ENCODE measurements around the gene HOMER1. TPM values are rescaled to one million over a fixed set of nuclear protein-coding genes. Genes with fewer than 3 reads are reported as not detected.

The HOMER1 gene
- total RNA-seq, 1 donor from 2014 or later = 1.7 TPM

DNA sequence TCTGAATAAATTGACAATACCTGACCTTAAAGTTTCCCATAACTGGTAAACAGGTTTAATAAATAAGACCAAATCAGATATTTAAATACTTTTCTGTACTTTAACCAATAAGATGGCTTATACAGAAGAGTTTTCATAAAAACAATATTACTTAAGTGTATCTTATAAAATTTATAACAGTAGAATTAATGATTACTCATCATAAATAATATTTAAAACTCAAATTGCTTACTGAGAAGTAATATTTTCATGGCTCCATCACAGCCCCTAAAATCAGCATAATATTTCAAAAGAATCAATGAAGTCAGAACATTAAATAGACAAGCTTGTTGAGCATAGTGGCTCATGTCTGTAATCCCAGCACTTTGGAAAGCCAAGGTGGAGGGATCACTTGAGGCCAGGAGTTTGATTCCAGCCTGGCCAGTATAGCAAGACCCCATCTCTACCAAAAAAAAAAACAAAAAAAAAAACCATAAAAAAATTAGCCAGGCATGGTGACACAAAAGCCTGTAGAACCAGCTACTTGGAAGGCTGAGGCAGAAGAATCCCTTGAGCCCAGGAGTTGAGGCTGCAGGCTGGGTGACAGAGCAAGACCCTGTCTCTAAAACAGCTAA lies 23.5 kb downstream of the HOMER1 start:
- DNase-seq (ENCODE audit: low read depth, low spot score) = no peak

DNA sequence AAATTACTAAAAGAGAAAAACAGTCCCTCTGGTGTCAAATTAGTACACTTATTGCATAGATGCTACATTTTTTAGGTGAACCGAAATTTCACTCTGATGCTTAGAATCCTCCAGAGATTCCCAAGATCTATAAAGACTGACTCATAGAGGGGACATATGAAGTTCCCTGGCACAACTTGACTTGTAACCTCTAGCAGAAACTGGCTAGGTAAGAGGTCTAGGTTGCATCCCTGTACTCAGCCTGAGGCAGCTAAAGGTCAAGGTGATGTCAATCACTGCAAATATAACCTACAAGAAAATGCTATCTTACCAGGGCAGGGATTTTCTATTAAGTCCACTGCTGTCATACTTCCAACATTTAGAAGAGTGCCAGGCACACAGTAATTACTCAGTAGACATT lies 24.2 kb downstream of the HOMER1 start:
- no peak for DNase-seq (ENCODE audit: low read depth, low spot score)

DNA sequence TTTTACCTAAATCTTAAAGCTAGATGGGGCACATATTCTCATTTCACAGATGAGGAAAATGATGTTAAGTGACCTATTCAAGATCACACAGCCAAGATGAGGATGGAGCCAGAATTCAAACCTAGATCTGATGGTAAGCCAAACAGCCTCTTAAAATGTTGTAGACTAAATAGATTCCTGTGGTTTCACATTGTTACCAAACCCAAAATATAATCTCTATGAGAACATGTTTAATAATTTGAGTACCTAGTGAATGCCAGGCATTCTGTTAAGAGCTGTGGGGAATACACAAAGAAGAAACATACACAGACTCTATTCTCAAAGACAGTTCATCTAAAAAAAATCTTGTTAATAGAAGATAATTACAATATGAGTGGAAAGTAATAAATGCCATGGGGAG lies 25.2 kb downstream of the HOMER1 start:
- no peak for DNase-seq (ENCODE audit: low read depth, low spot score)

DNA sequence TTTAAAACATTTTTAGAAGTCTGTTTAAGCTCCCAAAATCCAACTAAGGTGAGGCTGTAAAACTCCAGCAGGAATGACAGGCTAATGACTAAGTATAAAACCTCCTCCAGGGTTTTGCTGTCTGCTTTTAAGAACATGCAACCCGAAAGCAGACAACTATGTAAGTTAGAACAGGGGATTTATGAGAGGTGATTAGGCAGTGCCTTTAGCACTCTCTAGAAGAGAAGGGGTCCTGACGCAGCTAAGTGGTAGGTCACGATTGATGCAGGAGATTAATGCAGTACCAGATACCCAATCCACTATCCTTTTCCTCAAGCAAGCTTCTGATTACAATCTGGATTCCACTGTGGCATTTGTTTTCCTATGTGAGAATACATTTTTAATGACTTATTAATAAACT lies 25.9 kb downstream of the HOMER1 start:
- no peak for DNase-seq (ENCODE audit: low read depth, low spot score)

DNA sequence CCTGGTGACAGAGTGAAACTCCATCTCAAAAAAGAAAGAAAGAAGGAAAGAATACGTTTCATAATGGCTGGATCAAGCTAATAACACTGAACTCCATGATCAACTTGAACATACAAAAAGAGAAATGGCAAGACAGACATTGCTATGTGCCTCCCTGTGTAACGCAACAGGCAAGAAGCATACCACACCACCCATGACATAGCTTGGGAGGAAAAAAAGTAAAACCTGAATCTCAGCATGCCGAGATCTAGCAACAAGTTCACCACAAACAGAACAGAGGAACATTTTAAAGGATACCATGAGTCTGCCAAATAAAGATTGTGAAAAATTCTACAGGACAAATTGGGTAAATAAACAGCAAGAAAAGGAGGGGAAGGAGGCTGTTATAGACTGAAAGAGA lies 26.7 kb downstream of the HOMER1 start:
- DNase-seq (ENCODE audit: low read depth, low spot score) = no peak

DNA sequence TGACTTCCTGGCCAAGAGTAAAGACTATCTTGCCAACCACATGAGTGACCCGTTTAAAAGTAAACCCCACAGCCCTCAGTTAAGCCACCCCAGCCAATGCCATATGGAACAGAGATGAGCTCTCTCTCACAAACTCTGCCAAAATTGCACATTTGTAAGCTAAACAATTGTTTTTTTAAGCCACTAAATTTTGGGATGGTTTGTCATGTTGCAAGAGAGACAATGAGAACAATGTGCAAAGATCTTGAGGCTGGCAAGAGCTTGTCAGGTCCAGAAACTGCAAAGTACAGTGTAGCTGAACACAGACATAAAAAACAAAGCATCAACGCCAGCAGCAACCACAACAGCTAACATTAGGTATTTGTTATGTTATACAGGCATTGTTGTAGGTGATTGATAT lies 27.8 kb downstream of the HOMER1 start:
- no peak for DNase-seq (ENCODE audit: low read depth, low spot score)

DNA sequence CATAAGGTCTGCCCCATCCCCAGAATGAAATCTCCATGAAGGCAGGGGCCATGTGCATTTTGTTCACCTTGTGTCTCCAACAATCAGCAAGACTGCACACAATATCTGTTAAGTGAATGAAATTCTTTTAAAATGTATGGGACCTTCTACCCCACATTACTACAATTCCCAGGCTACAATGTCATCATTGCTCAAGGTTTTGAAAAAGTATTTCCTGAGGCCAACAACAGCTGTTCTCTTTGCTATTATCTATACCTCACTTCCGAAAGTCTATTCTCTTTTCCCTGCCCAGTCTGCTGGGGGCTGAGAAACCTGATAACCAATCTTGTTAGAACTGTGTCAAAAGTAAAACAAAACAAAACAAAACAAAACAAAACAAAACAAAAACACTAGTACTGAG lies 29.2 kb downstream of the HOMER1 start:
- DNase-seq (ENCODE audit: low read depth, low spot score) = no peak

DNA sequence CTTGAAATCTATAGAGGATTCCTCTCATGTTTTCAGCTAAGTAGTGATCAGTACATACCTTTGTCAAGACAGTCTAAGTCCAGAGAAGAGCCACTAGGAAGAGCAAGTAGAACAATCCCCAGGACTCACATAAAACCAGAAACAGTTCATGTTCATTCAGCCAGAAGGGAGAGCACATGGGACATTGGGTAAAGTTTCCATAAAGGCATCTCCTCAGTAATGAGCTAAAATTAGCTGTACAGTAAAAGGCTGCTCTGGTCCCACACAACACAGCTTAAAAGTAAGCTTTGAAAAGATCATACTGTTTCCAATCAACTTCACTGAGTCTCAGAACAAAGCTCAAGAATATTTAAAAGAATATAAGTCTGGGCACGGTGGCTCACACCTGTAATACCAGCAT lies 32.4 kb downstream of the HOMER1 start:
- no peak for DNase-seq (ENCODE audit: low read depth, low spot score)

DNA sequence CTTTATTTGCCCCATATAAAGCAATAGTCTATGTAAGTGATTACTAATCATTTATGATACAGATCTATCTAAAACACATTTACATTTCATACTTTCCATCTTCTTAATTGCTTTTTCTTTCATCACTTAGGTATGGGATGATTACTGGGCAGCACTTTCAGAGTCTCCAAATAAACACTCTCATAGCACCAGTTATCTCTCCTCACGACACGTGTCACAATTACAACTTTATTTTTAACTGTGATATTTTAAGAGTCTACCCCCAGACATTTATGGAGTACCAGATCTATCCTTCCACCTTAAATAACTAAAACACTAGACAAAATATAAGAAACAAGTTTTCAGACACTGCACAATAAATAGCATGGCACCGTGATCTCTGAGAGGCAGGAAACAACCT lies 32.9 kb downstream of the HOMER1 start:
- no peak for DNase-seq (ENCODE audit: low read depth, low spot score)

DNA sequence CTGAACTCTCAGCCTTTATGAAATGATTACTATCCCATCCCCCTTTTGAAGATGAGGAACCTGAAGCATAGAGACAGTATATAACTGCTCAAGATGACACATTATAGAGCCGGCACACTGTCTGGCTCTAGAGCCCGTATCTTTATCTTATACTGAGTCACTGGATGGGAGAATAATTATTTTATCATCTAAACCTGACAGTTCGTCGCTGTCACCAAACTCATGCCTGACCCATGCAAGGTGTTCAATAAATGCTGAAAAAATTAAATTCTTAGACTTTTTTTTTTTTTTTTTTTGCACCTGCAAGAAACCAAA lies 38.8 kb downstream of the HOMER1 start:
- no peak for DNase-seq (ENCODE audit: low read depth, low spot score)

DNA sequence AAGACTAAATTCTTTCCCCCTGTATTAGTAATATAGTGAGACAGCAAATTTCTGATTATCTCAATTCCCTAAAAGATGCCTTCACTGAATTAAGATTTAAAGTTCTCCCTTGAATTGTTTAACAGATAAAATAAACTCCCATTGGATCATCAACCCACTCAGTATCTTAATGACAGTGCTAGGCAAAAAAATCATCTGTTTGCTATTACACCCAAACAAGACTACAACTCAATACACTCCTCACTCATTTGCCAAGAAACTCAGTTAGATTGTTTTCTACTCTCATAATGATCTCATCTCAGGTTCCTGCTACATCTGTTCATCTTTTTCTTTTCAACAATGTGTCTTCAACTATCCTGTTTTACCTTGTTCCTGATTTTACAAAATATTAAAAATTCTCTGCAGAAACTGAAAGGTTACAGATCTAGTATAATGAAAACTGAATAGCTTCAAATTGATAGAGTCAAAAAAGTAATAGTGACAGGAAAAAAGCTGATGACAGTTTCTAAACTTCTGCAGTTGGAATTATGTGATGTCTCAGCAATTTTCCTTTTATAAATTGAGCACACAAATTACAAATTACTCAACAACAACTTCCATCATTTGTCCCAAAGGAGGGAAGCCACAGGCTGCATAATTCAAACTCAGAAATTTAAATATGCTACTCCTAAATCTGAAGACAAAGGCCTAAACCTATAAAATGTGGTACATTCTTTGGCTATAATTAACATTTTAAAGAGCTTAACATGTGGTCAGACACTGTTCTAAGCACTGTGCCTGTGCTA lies 39.4 kb downstream of the HOMER1 start:
- no peak for DNase-seq (ENCODE audit: low read depth, low spot score)

DNA sequence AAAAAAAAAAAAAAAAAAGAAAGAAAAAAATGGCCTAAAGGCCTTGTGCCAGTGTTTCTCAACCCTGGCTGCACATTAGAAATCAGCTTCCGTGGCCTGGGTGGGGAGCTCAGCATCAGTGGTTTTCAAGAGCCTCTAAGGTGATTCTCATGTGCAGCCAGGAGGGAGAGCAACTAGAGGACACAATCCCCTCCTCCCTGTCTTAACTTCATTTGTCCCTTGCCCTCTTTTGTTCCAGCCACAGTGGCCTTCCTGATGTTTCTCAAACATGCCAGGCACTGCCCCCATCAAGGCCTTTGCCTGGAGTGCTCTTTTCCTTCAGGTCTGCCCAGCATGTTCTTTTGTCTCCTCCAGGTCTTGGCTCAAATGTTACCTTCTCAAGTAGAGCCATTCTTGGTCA lies 42.4 kb downstream of the HOMER1 start:
- DNase-seq (ENCODE audit: low read depth, low spot score) = no peak

DNA sequence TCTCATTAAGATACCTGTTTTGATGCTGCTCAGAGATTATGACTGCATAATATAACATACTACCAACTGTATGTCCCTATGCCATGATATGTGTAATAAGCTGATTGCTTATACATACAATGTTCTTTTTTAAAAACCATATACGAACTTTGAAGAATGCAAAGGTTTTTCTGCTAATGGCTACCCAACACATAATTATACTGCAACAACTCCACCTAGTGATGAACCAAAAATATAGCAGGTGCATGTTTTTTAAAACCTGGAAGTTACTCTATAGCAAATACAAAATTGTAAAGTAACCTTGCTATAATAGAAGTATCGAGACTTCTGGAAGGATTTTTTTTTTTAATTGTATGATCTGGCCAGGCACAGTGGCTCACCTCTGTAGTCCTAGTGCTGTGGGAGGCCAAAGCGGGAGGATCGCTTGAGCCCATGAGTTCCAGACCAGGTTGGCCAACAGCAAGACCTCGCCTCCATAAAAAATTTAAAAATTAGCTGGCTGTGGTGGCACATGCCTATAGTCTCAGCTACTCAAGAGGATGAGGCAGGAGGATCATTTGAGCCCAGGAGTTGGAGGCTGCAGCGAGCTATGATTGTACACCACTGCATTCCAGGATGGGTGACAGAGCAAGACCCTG lies 49.1 kb downstream of the HOMER1 start:
- no peak for DNase-seq (ENCODE audit: low read depth, low spot score)

DNA sequence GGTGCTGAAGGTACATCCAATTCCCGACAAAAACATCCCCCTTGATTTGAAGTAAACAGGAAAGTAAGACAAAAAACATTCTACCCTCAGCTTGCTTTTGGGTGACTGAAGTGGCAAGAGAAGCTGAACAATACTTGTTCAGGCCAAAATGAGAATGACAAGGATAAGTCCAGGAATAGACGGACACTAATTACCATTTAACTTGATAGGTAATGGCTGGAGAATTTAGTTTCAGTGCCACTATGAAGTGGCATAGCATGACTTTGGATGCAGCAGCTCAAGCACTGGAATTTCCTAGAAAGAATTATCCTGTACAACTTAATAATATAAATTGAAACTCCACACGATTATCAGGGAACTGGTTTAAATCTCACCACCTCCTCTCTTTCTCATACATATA lies 49.7 kb downstream of the HOMER1 start:
- no peak for DNase-seq (ENCODE audit: low read depth, low spot score)

DNA sequence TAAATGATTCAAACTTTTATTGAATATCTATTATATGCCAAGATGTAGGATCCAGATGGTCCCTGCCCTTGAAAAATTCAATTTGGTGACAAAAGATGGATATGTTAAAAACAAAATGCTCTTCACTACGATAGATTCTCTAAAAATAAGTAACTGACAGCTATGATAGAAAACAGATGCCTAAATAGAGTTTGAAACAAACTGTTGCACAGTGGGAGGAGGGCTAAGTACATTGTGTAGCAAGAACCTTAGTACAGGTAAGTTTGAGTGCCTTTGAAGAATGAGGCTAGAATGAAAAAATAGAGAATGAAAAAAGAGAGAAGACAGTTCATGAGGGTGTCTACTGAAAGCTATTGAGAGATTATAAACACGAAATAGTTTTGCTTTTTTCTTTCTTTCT lies 54.3 kb downstream of the HOMER1 start:
- DNase-seq (ENCODE audit: low read depth, low spot score) = no peak

DNA sequence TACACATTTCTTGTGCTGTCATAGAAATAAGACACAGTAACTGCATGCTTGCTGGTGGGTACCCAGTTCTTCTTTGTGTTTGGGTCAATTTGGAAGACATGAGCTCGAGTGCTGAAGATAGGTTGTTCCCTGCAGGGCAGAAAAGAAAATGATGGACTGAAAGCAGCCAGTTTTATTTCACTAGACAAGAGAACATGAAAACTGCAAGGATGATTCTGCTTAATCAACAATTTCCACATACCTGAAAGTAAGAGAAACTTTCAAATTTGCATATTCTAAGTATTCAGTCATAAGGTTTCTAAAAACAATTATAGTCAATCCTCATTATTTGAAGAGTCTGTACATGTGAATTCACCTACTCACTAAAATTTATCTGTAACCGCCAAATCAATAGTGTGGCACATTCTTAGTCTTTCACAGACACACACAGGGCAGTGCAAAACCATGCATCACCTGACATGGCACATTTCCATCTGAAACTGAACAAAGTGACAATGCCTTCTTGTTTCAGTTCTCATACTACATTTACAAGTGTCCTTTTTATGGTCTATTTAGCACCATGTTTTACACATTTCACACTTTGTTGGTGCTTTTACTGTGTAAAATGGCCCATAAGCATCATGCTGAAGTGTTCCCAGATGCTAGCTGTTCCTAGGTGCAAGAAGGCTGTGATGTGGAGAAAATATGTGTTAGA lies 56.9 kb downstream of the HOMER1 start:
- DNase-seq (ENCODE audit: low read depth, low spot score) = no peak

DNA sequence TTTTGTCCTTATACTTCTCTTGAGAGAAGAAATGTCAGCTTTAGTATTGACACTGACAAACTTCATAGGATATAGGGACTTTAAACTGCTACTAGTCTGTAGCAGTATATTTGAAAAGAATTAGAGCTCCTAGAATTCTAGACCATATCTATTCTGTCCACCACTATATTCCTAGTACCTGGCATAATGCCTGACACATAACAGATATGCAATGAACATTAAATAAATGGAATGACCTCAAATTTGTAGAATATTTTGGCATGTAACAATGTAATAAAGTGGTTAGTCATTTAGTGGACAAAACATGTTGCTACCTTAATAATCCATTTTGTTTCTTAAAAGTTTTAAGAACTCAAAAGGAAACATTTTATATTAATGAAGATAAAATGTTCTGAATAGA lies 57.5 kb downstream of the HOMER1 start:
- no peak for DNase-seq (ENCODE audit: low read depth, low spot score)

DNA sequence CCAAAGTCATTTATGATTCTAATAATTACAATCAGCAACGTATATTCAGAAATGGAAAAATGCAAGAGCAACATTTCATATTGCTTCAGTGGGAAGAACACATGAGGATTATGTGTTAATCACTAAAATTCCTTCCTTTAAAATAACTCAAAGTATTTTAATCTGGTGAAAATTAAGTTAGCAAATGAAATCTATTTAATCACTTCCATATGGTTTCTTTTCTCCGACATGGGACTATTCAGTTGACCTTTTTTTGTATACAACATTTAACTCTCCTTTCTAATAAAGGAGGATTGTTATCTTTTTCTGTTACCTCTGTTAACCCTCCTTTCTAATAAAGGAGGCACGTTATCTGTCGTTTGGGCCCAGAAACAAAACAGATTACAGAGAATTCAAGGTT lies 59.9 kb downstream of the HOMER1 start:
- no peak for DNase-seq (ENCODE audit: low read depth, low spot score)

DNA sequence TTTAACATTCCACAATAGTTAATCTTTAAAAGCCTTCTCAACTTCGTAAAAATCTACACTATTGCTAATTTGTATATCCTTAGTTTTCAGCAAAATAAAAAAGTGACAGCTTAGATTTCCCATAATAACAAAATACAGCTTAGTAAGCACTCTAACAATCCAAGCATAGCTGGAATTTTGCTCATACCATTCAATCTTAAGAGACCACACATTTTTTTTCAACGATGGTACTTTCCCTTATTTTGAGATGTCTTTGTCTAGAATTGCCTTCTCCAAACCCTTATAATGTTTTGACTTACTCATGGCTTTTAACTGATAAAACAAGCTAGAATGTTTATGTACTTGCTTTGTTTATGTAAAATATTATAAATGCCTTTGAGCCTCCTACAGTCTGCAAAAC lies 65.6 kb downstream of the HOMER1 start:
- no peak for DNase-seq (ENCODE audit: low read depth, low spot score)

DNA sequence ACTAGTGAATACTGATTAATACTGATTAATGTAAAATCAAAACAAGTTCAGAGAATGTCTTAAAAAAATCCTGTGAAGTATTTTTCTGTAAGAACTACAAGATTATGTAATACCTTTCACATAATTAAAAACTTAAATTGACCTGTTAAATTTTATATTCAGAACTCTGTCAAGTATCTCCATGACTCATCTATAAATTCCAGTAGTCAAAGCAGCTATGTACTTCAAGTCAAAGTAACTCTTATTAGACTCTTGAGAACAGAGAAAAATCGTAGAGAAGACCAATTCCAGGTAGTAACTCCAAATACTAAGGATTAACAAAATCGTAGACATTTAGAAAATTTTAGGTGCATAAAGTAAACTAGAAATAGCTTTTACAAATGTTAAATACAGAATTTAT lies 77.1 kb downstream of the HOMER1 start:
- DNase-seq (ENCODE audit: low read depth, low spot score) = no peak

DNA sequence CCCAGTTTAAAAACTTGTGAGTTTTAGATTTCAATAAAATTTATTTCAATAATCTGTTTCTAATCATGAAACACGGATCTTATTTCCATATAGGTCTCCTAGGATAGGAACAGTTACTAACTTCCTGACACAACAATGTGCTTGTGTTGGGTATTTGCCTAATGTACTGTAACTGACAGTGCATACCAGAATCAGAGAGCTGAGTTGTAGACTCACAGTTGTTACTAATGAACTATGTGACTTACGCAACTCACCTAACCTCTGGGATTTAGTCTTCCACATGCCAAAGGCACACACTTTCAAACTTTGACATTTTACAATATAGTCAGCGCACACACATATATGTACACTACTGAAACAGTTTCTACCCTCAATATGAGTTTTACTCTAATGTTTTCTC lies 77.7 kb downstream of the HOMER1 start:
- DNase-seq (ENCODE audit: low read depth, low spot score) = no peak

DNA sequence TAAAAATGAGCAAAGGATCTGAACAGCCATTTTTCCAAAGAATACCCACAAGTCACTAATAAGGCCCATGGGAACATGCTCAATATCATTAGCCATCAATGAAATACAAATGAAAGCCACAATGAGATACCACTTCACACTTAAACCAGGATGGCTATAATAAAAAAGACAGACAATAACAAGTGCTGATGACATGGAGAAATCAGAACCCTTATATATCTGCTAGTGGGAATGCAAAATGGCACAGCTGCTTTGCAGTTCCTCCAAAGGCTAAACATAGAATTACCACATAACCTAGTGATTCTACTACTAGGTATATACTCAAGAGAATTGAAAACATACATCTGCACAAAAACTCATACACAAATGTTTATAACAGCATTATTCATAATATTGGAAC lies 83.7 kb downstream of the HOMER1 start:
- no peak for DNase-seq (ENCODE audit: low read depth, low spot score)

DNA sequence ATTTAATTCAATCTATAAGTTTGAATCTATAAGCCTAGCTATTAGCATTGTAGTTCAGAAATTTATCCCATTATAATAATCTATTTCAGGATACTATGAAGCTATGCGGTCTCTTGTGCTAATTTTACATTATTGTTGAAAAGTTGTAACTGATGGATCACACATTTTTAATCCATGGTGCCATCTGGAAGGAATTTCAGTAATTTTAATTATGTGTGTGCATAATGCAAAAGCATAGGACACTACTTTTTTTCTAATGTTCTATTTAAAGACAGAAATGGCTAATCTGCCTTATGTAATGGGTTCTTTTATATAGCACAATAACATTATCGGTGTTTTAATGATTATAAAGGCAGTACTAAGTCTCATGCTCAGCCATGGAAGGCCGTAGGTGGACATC lies 90.6 kb downstream of the HOMER1 start:
- DNase-seq (ENCODE audit: low read depth, low spot score) = no peak
